Adipocyte (in vitro differentiated cells): ENCODE data around the gene HLTF.

Source experiments
- DNase-seq: peaks from one replicate; pipeline ENCODE4 v3.0.0-alpha.2; 2015; ENCODE audit warnings: low read depth
- H3K27me3 ChIP-seq: replicated peaks from 2 replicates; pipeline ENCODE4 v1.7.0; 2013; ENCODE audit warnings: mild to moderate bottlenecking, low read length, moderate library complexity; ENCODE audit not compliant: control insufficient read depth, insufficient read depth
- H3K36me3 ChIP-seq: 2 replicates; pipeline ENCODE4 v1.7.0; 2013; ENCODE audit warnings: low read length, mild to moderate bottlenecking, moderate library complexity; ENCODE audit not compliant: control insufficient read depth, insufficient read depth, severe bottlenecking
- H3K4me1 ChIP-seq: 2 replicates; pipeline ENCODE4 v1.7.0; 2013; ENCODE audit warnings: mild to moderate bottlenecking, low read length, moderate library complexity; ENCODE audit not compliant: control insufficient read depth, insufficient read depth
- H3K4me3 ChIP-seq: 2 replicates; pipeline ENCODE4 v1.7.0; 2013; ENCODE audit warnings: mild to moderate bottlenecking, low read length, moderate library complexity
- H3K9ac ChIP-seq: 2 replicates; pipeline ENCODE4 v1.7.0; 2013; ENCODE audit warnings: mild to moderate bottlenecking, low read length, moderate library complexity
- H3K9me3 ChIP-seq: 2 replicates; pipeline ENCODE4 v1.7.0; 2013; ENCODE audit warnings: mild to moderate bottlenecking, low read length, moderate library complexity; ENCODE audit not compliant: control insufficient read depth

Gene HLTF

DNA sequence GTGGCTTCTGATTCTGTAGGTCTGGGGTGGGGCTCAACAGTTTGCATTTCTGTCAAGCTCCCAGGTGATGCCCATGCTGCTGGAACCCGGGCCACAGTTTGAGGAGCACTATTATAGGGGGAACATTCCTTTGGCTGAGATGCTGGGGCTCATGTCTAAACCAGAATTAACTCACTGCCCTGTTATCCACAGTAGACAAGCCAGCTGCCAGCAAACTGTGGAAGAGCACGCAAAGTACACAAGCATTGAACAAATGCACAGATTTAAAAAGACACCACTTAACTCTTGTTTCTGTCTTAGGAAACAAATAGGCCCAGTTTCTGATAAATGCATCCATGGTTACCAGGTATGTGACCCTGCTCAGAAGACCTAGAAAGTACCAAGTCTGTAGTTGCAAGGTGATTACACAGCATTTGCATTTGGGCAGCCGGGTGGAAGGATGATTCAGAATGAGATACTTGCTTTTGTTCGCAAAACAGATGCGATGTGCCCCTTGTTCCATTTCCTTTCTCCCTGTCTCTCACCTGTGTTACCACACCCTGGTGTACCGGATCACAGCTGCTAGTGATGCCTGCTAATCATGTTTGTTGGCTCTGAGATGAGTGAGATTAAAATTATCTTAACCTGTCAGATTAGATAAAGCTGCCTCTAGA, 82.6 kb downstream of the HLTF start:
- H3K27me3 ChIP-seq: no peaks in the 10 kb centered on the region
- H3K36me3 ChIP-seq: peaks cover 52% of the 10 kb centered on the region
- no peak overlapping the region for H3K4me3 ChIP-seq
- no peaks in the 10 kb centered on the region for H3K9me3 ChIP-seq
- H3K9ac ChIP-seq: no peak overlapping the region
- peaks cover 17% of the 10 kb centered on the region for H3K4me1 ChIP-seq
- DNase-seq: no peak

DNA sequence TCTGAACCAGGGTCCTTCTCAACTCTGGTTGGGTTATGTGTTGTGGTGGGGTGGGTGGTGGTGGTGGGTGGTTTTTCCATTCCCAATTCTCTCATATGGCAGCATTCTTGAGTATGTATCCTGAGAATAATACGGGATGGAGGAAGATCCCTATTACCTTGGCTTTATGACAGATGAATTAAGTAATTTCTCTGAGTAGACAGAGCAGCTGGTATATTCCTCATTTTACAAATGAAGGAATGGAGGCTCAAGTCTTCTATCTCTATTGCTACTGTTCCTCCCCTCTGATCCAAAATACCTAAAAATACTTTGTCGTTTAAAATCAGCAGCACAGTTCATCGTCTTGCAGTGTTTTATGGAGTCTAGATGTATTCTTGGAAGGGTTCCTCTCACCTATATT, 84.6 kb downstream of the HLTF start:
- DNase-seq: no peak
- H3K9me3 ChIP-seq: no peaks in the 10 kb centered on the region
- H3K27me3 ChIP-seq: no peaks in the 10 kb centered on the region
- no peak overlapping the region for H3K4me3 ChIP-seq
- H3K4me1 ChIP-seq: peaks cover 24% of the 10 kb centered on the region
- peaks cover 47% of the 10 kb centered on the region for H3K36me3 ChIP-seq
- H3K9ac ChIP-seq: no peak overlapping the region

DNA sequence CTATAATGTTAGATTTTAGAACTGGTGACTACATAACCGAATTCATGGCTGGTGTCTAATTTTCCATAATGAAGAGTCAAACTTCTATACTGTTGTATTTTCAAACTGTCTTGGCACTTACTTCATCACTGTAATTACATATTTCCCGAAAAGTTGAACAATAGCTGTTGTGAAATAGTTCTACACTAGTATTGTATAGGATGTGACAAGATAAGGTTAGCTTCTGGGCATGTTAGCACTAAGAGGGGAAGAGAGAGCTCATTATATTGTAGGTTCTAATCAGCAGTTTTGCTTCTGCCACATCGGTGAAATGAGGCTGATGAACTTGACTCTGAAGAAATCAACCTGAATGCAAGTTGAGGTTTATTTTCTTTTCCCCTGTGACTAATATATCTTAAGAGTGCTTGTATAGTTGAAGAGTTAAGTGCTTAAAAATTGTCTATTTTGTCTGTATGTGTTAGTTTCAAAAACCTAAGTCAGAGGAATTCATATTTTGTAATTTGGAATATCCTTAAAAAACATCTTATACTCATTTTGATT, 86.1 kb downstream of the HLTF start:
- Histone ChIP-seq H3K4me1 (peaks cover 20% of the 10 kb centered on the region), H3K36me3 (peaks cover 57% of the 10 kb centered on the region), H3K4me3 (no peak overlapping the region), H3K27me3 (no peaks in the 10 kb centered on the region), H3K9me3 (no peaks in the 10 kb centered on the region), H3K9ac (no peak overlapping the region)
- DNase-seq: no peak

- H3K4me3 ChIP-seq: no peak overlapping the region
- no peaks in the 10 kb centered on the region for H3K27me3 ChIP-seq
- H3K36me3 ChIP-seq: peaks cover 61% of the 10 kb centered on the region
- no peaks in the 10 kb centered on the region for H3K9me3 ChIP-seq
- DNase-seq: no peak
- no peak overlapping the region for H3K9ac ChIP-seq
- peaks cover 16% of the 10 kb centered on the region for H3K4me1 ChIP-seq
These were observed 86.5 kb downstream of the HLTF start for GRCh38 chr3:148999806-149000205.

GRCh38 chr3:148998715-148999423, 87.5 kb downstream of the HLTF start:
- no peak for DNase-seq
- H3K9me3 ChIP-seq: no peaks in the 10 kb centered on the region
- H3K9ac ChIP-seq: peak overlapping the region; percentile 58
- H3K36me3 ChIP-seq: peaks cover 70% of the 10 kb centered on the region
- peak overlapping the region; percentile 13 for H3K4me3 ChIP-seq
- H3K27me3 ChIP-seq: no peaks in the 10 kb centered on the region
- peaks cover 12% of the 10 kb centered on the region for H3K4me1 ChIP-seq

DNA sequence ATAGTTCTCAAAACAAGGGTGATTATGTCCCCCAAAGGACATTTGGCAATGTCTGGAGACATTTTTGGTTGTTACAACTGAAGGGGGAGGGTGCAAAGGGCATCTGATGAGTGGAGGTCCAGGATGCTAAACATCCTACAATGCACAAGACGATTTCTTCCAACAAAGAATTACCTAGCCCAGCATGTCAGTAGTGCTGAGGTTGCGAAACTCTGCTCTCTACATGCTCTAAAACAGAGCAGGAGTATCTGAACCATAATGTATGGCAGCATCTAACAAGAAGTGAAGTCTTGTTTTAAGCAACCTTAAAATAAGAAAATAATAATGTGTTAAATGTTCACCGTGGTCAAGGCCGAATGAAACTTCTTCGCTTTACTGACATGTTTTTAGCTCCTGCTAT, 88.0 kb downstream of the HLTF start:
- peaks cover 12% of the 10 kb centered on the region for H3K4me1 ChIP-seq
- DNase-seq: peak; percentile 52
- no peak overlapping the region for H3K4me3 ChIP-seq
- peak overlapping the region; percentile 58 for H3K9ac ChIP-seq
- no peaks in the 10 kb centered on the region for H3K9me3 ChIP-seq
- H3K36me3 ChIP-seq: peaks cover 70% of the 10 kb centered on the region
- H3K27me3 ChIP-seq: no peaks in the 10 kb centered on the region

DNA sequence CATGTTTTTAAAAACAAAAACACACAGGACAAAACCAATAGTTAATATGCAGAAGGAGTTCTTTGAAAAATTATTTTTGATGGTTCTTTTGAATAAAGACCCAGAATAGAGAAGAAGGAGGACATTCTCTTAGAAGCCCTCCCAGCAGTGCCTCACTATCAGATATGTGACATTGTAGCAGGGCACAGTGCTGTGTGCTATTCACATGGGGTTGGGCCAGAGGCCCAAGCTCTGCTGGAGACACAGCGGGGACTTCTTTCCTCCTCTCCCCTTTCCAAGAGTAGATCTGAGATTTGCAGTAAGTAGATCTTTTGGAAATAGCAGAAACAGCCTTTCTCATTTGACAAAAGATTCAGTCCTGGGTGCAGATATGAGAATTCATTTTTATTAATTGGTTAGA, 88.7 kb downstream of the HLTF start:
- no peak overlapping the region for H3K9ac ChIP-seq
- no peak overlapping the region for H3K4me3 ChIP-seq
- no peaks in the 10 kb centered on the region for H3K27me3 ChIP-seq
- no peak for DNase-seq
- H3K4me1 ChIP-seq: peaks cover 19% of the 10 kb centered on the region
- peaks cover 70% of the 10 kb centered on the region for H3K36me3 ChIP-seq
- H3K9me3 ChIP-seq: no peaks in the 10 kb centered on the region

DNA sequence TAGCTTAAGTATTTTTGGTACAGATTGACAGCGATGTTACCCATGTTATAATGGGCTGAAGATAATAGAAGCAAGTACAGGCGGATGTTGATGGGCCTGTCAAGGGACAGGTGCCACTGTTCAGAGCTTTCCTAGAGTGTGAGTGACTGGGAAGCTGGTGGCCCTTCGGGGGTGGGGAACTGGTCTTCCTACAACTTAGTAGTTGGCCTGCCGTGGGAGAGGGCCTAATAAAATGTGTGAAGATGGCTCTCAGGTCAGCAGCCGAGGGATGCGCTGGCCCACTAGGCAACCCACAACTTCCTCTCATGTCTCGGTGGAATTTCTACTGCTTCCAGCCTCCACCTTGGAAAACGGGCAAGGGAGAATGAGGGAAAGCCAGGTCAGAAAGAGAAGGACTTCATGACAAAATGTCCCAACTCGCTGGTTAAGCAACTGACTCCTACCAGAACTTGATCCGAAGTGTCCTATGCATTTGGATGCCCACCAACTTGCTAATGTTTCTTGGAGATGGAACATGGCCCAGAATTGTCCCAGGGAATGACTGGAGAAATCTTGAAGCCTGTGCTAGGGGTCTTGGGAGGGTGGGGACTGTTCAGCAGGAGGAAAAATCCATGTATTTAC, 93.6 kb downstream of the HLTF start:
- peak overlapping the region; percentile 84 for H3K4me3 ChIP-seq
- no peaks in the 10 kb centered on the region for H3K27me3 ChIP-seq
- H3K4me1 ChIP-seq: peaks cover 22% of the 10 kb centered on the region
- H3K9me3 ChIP-seq: no peaks in the 10 kb centered on the region
- peak overlapping the region; percentile 89 for H3K9ac ChIP-seq
- DNase-seq: no peak
- peaks cover 38% of the 10 kb centered on the region for H3K36me3 ChIP-seq

DNA sequence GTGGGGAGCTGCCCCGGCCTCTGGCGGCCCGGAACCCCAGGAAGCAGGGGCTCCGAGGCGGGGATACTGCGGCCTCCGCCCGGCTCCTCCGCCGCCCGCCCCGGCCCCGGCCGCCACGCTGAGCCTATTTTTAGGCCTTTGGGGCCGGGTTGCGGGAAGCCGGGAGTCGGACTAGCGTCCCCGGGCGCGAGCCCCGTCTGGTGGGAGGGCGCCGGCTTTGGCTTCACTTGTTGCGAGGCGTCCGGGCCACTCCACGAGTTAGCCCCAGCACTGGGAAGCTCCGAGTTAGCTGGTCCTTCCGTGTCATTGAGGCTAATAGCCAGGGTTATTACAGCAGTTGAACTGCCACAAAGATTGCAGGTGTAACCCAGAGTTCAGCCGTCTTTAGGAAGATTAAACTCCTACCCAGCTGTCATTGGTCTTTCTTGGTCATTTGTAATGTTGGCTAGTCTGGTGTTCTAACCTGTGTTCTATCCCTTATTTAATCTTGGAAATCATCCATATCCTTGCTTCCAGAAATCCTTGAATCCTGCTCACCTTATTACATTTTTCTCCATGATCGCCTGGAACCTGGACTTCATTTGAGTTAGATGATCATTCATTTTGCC, 94.2 kb downstream of the HLTF start:
- Histone ChIP-seq H3K4me3 (peak overlapping the region; percentile 84), H3K27me3 (no peaks in the 10 kb centered on the region), H3K9ac (peak overlapping the region; percentile 89), H3K36me3 (peaks cover 31% of the 10 kb centered on the region), H3K9me3 (no peaks in the 10 kb centered on the region), H3K4me1 (peaks cover 22% of the 10 kb centered on the region)
- DNase-seq: peak; percentile 84

GRCh38 chr3:148991219-148992026, 94.9 kb downstream of the HLTF start, which contains the start of gene GYG1:
Gene GYG1, plus strand, starts transcription at chr3:148991540. Its CDS starts 101 bp downstream, at chr3:148991641.
- Histone ChIP-seq H3K9ac (peak within 1 kb of the TSS; percentile 89), H3K4me3 (peak within 1 kb of the TSS; percentile 84), H3K27me3 (no peaks in the 10 kb centered on the region), H3K36me3 (peaks cover 24% of the 10 kb centered on the region), H3K9me3 (no peaks in the 10 kb centered on the region), H3K4me1 (peaks cover 22% of the 10 kb centered on the region)
- peak; percentile 92 for DNase-seq
